ENCODE data around the gene ALKBH6. TPM values are rescaled to one million over a fixed set of nuclear protein-coding genes. Genes with fewer than 3 reads are reported as not detected.

ALKBH6 gene
- total RNA-seq, 6 donors from 2014 or later = 22.3 to 95.3 (median 32.6) TPM

Other genes starting within 250 kb of the ALKBH6 start
- gene ARHGAP33, start 238.6 kb downstream of the ALKBH6 start, total RNA-seq = 100 to 1,000 TPM in 1 of 6 donors, 10 to 100 TPM in 3, 1 to 10 TPM in 2; 5.9 to 109 (median 14.5) TPM
- gene PRODH2, start 201.4 kb downstream of the ALKBH6 start, total RNA-seq = not detected
- not detected for gene NPHS1, start 161.7 kb downstream of the ALKBH6 start, total RNA-seq
- gene KIRREL2, start 157.3 kb downstream of the ALKBH6 start, total RNA-seq = under 1 TPM in 1 of 6 donors, not detected in 5; 0.07 TPM
- gene APLP1, start 145.6 kb downstream of the ALKBH6 start, total RNA-seq = 10 to 100 TPM in 1 of 6 donors, 1 to 10 TPM in 4, not detected in 1; 1.5 to 22.8 (median 5.2) TPM
- 10 to 100 TPM in 5 of 6 donors, 1 to 10 TPM in 1; 8.8 to 65.0 (median 23.6) TPM for gene NFKBID, start 113.7 kb downstream of the ALKBH6 start, total RNA-seq
- 10 to 100 TPM in 5 of 6 donors, not detected in 1; 10.2 to 40.8 (median 19.9) TPM for gene HCST, start 111.7 kb downstream of the ALKBH6 start, total RNA-seq
- 100 to 1,000 TPM; 131 to 532 (median 345) TPM for gene TYROBP, start 105.9 kb downstream of the ALKBH6 start, total RNA-seq
- gene LRFN3, start 77.8 kb downstream of the ALKBH6 start, total RNA-seq = 10 to 100 TPM in 4 of 6 donors, 1 to 10 TPM in 2; 6.3 to 17.2 (median 11.8) TPM
- 10 to 100 TPM; 13.6 to 41.2 (median 28.9) TPM for gene SDHAF1, start 19.0 kb downstream of the ALKBH6 start, total RNA-seq
- 10 to 100 TPM in 5 of 6 donors, 1 to 10 TPM in 1; 9.5 to 21.0 (median 10.9) TPM for gene SYNE4, start 5.4 kb downstream of the ALKBH6 start, total RNA-seq
- 10 to 100 TPM in 1 of 6 donors, 1 to 10 TPM in 5; 3.0 to 13.0 (median 6.4) TPM for gene CLIP3, start 18.7 kb upstream of the ALKBH6 start, total RNA-seq
- gene THAP8, start 40.1 kb upstream of the ALKBH6 start, total RNA-seq = 10 to 100 TPM in 1 of 6 donors, 1 to 10 TPM in 5; 2.4 to 10.5 (median 7.8) TPM
- gene WDR62, start 40.7 kb upstream of the ALKBH6 start, total RNA-seq = 1 to 10 TPM in 5 of 6 donors, under 1 TPM in 1; 1.00 to 7.6 (median 2.4) TPM
- not detected for gene OVOL3, start 96.9 kb upstream of the ALKBH6 start, total RNA-seq
- 10 to 100 TPM; 36.2 to 81.7 (median 53.7) TPM for gene POLR2I, start 100.7 kb upstream of the ALKBH6 start, total RNA-seq
- 100 to 1,000 TPM in 4 of 6 donors, 10 to 100 TPM in 2; 31.4 to 151 (median 109) TPM for gene TBCB, start 101.3 kb upstream of the ALKBH6 start, total RNA-seq
- gene CAPNS1, start 125.9 kb upstream of the ALKBH6 start, total RNA-seq = 100 to 1,000 TPM; 144 to 746 (median 340) TPM
- gene COX7A1, start 138.2 kb upstream of the ALKBH6 start, total RNA-seq = 10 to 100 TPM in 5 of 6 donors, not detected in 1; 12.4 to 95.1 (median 24.0) TPM
- 10 to 100 TPM in 1 of 6 donors, 1 to 10 TPM in 5; 3.5 to 14.7 (median 5.1) TPM for gene ZNF565, start 200.5 kb upstream of the ALKBH6 start, total RNA-seq
- gene ZNF146, start 200.9 kb upstream of the ALKBH6 start, total RNA-seq = 10 to 100 TPM; 25.3 to 68.5 (median 43.2) TPM